Ishikawa (cell line): ENCODE data around the gene DYNC1H1.

Experiments used
- CEBPB ChIP-seq: IDR thresholded peaks from 2 replicates; pipeline ENCODE4 v1.6.1; 2012
- CREB1 ChIP-seq: IDR thresholded peaks from 2 replicates; pipeline ENCODE4 v1.6.1; 2012; ENCODE audit warnings: low read depth
- EGR1 ChIP-seq: IDR thresholded peaks from 2 replicates; pipeline ENCODE4 v1.6.1; 2012
- EP300 ChIP-seq: IDR thresholded peaks from 2 replicates; pipeline ENCODE4 v1.6.1; 2012; ENCODE audit warnings: borderline replicate concordance
- FOXM1 ChIP-seq: IDR thresholded peaks from 2 replicates; pipeline ENCODE4 v1.6.1; 2012; ENCODE audit warnings: low read depth, borderline replicate concordance
- MAX ChIP-seq: IDR thresholded peaks from 2 replicates; pipeline ENCODE4 v1.6.1; 2012
- NFIC ChIP-seq: IDR thresholded peaks from 2 replicates; pipeline ENCODE4 v1.6.1; 2012
- RAD21 ChIP-seq: IDR thresholded peaks from 2 replicates; pipeline ENCODE4 v1.6.1; 2012; ENCODE audit warnings: low read depth
- REST ChIP-seq: IDR thresholded peaks from 2 replicates; pipeline ENCODE4 v1.6.1; 2012; ENCODE audit warnings: low read depth, mild to moderate bottlenecking
- TAF1 ChIP-seq: IDR thresholded peaks from 2 replicates; pipeline ENCODE4 v1.6.1; 2012; ENCODE audit warnings: low read depth, mild to moderate bottlenecking
- TCF12 ChIP-seq: IDR thresholded peaks from 2 replicates; pipeline ENCODE4 v1.6.1; 2012; ENCODE audit warnings: low read depth
- TEAD4 ChIP-seq: IDR thresholded peaks from 2 replicates; pipeline ENCODE4 v1.6.1; 2012
- YY1 ChIP-seq: IDR thresholded peaks from 2 replicates; pipeline ENCODE4 v1.6.1; 2012; ENCODE audit warnings: low read depth
- ZBTB7A ChIP-seq: IDR thresholded peaks from 2 replicates; pipeline ENCODE4 v1.6.1; 2012; ENCODE audit warnings: low read depth
- TF ChIP-seq, protein P1 (sequence below): IDR thresholded peaks from 2 replicates; pipeline ENCODE4 v1.6.1; 2012

Gene DYNC1H1

DNA sequence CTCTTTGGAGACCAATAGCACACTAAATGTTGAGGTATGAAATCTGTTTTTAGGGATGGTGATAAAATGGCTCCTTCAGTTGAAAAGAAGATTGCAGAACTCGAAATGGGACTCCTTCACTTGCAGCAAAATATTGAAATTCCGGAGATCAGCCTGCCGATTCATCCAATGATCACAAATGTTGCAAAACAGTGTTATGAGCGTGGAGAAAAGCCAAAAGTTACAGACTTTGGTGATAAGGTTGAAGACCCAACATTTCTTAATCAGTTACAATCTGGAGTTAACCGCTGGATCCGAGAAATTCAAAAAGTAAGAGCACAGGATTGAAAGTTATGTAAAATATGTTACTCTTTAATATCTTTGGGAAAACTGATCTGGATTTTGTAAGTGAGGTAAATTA lies 15.3 kb downstream of the DYNC1H1 start:
- TF ChIP-seq EP300: no peak
- TF ChIP-seq FOXM1: no peak
- TF ChIP-seq REST: no peak
- no peak for TF ChIP-seq RAD21
- TF ChIP-seq EGR1: no peak
- TF ChIP-seq CREB1: no peak
- no peak for TF ChIP-seq CEBPB
- no peak for TF ChIP-seq TCF12
- TF ChIP-seq, protein P1, sequence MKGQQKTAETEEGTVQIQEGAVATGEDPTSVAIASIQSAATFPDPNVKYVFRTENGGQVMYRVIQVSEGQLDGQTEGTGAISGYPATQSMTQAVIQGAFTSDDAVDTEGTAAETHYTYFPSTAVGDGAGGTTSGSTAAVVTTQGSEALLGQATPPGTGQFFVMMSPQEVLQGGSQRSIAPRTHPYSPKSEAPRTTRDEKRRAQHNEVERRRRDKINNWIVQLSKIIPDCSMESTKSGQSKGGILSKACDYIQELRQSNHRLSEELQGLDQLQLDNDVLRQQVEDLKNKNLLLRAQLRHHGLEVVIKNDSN: no peak
- no peak for TF ChIP-seq TAF1
- TF ChIP-seq TEAD4: no peak
- no peak for TF ChIP-seq ZBTB7A
- no peak for TF ChIP-seq NFIC
- no peak for TF ChIP-seq YY1
- no peak for TF ChIP-seq MAX

DNA sequence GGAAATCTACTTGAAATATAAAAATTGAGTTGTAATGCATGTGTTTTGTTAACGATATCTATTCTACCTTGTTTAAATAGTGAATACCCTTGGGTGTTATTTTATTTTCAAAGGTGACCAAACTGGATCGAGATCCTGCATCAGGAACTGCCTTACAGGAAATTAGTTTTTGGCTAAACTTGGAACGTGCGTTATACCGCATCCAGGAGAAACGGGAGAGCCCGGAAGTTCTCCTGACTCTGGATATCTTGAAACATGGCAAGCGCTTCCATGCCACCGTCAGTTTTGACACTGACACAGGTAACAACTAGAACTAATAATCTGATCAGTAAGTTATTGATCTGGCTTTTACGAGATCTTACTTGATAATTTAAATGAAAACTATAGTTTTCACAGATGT lies 15.9 kb downstream of the DYNC1H1 start:
- TF ChIP-seq TCF12 (no peak), CEBPB (no peak), FOXM1 (no peak), NFIC (no peak), EP300 (no peak), REST (no peak), MAX (no peak), ZBTB7A (no peak), CREB1 (no peak), TAF1 (no peak), TEAD4 (no peak), RAD21 (no peak), YY1 (no peak), EGR1 (no peak)
- TF ChIP-seq, protein P1: no peak

DNA sequence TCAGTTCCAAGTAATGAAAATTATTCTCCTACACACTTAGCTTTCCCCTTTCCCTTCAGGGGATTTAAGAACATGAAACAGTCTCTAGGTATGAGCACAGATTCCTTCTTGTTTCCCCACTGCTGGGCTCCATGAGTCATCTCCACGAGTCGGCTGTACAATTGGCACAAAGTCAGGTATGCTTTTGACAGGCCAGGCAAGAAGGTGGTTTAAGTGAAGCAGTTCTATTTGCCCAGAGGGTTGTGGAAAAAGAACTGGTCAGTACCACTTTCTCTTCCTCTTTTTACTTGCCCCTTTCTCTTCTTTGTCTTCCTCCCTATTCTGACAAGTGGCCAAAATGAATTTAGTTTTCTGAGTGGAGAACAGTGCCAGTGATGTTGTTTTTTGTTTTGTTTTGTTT lies 16.3 kb downstream of the DYNC1H1 start:
- TF ChIP-seq EP300: no peak
- peak; percentile 28; the same call in 1 of the 2 replicates for TF ChIP-seq MAX
- TF ChIP-seq NFIC: peak; percentile 61
- 0 out of 2 replicates have a peak, but pooled peaks have one; percentile 14 for TF ChIP-seq TEAD4

GRCh38 chr14:101982621-101983020 lies 18.2 kb downstream of the DYNC1H1 start:
- TF ChIP-seq FOXM1 (no peak), TAF1 (no peak), YY1 (no peak), CEBPB (no peak)

DNA sequence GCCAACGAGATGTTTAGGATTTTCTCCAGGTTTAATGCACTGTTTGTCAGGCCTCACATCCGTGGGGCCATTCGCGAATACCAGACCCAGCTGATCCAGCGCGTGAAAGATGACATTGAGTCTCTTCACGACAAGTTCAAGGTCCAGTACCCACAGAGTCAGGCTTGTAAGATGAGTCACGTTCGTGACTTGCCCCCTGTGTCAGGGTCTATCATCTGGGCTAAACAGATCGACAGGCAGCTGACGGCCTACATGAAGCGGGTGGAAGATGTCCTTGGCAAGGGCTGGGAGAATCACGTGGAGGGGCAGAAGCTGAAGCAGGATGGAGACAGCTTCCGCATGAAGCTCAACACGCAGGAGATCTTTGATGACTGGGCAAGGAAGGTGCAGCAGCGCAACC lies 21.6 kb downstream of the DYNC1H1 start:
- TF ChIP-seq TAF1 (no peak), TCF12 (no peak), REST (no peak), CEBPB (no peak), EP300 (no peak), NFIC (no peak), ZBTB7A (no peak)
- TF ChIP-seq, protein P1: no peak
